ENCODE measurements around the gene GPR146. TPM values are rescaled to one million over a fixed set of nuclear protein-coding genes. Genes with fewer than 3 reads are reported as not detected.

The GPR146 gene
- total RNA-seq, 1 donor, result not detected

DNA sequence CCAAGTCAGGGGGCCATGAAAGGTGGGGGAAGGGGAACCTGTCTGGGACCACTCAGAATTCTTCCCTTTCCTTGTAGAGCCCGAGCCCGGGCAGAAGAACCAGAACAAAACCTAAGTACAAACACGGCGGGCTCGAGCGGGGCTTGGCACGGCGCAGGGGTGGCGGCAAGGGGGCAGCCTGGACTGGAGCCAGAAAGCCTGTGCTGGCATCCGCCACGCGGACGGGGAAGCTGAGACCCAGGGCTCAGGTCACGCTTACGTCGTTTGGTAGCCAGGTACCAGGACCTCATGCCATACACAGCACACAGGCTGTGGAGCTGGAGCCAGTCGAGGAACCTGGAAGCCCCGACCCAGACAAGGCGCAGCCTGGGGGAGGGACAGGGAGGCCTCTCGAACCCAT lies 37.0 kb downstream of the GPR146 start:
- TF ChIP-seq, protein P1, sequence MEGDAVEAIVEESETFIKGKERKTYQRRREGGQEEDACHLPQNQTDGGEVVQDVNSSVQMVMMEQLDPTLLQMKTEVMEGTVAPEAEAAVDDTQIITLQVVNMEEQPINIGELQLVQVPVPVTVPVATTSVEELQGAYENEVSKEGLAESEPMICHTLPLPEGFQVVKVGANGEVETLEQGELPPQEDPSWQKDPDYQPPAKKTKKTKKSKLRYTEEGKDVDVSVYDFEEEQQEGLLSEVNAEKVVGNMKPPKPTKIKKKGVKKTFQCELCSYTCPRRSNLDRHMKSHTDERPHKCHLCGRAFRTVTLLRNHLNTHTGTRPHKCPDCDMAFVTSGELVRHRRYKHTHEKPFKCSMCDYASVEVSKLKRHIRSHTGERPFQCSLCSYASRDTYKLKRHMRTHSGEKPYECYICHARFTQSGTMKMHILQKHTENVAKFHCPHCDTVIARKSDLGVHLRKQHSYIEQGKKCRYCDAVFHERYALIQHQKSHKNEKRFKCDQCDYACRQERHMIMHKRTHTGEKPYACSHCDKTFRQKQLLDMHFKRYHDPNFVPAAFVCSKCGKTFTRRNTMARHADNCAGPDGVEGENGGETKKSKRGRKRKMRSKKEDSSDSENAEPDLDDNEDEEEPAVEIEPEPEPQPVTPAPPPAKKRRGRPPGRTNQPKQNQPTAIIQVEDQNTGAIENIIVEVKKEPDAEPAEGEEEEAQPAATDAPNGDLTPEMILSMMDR (IDR thresholded peaks at IDR 0.05; ENCODE audit: insufficient read depth, low read depth, low read length), result no peak
- no peak for DNase-seq (ENCODE audit: low read depth)
- H3K4me3 ChIP-seq (ENCODE audit: low read depth, low read length), result no peak overlapping the region

- peak; percentile 63 for DNase-seq (ENCODE audit: low read depth)
- TF ChIP-seq, protein P1 (IDR thresholded peaks at IDR 0.05; ENCODE audit: insufficient read depth, low read depth, low read length), result no peak
Measured at GRCh38 chr7:1081931-1082401, 37.6 kb downstream of the GPR146 start.

GRCh38 chr7:1083729-1084657 lies 39.6 kb downstream of the GPR146 start:
- no peak for DNase-seq (ENCODE audit: low read depth)
- TF ChIP-seq, protein P1 (IDR thresholded peaks at IDR 0.05; ENCODE audit: insufficient read depth, low read depth, low read length), result no peak
- no peak overlapping the region for H3K4me3 ChIP-seq (ENCODE audit: low read depth, low read length)

More at GRCh38 chr7:1081931-1082401, 37.6 kb downstream of the GPR146 start:
- no peak overlapping the region for H3K4me3 ChIP-seq (ENCODE audit: low read depth, low read length)

DNA sequence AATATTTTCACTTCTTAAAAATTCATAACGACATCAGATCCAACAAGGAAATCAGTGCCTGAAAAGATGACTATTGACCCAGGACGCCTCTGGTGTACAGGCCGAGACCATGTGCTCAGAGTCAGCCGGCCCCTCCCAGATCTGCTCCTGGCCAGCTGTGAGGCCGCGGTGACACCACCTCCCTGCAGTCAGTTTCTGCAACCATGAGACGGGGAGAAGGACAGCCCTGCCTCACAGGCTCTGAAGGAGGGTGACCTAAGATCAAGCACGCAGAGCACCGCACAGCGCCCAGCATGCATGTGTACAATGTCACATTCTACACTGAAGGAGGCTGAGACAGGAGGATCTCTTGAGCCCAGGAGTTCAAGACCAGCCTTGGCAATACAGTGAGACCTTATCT lies 40.9 kb downstream of the GPR146 start:
- no peak overlapping the region for H3K4me3 ChIP-seq (ENCODE audit: low read depth, low read length)
- TF ChIP-seq, protein P1 (IDR thresholded peaks at IDR 0.05; ENCODE audit: insufficient read depth, low read depth, low read length), result no peak
- DNase-seq (ENCODE audit: low read depth), result no peak

DNA sequence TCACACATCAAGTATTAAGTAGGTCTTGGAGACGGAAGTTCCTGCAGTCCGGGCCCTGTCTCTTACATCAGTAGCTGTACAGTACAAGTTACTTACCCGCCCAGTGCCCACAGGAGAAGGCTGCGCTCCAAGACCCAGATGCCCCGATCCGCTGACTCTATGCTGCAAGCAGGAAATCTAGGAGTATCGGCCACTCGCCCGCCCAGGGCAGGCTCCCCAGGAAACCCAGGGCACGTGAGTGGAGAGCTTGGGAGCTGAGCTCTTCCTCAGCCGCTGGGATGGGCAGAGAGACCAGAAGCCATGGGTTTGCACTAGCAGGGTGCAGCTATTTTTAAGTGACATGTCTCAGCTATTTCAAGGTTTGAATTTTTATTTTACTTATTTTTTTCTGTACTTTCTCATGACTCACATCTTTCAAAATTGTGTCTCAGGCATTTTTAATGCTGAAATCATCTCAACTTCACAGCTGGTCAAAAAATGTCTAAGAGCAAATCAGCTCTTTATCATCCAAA lies 41.6 kb downstream of the GPR146 start:
- TF ChIP-seq, protein P1 (IDR thresholded peaks at IDR 0.05; ENCODE audit: insufficient read depth, low read depth, low read length), result no peak
- H3K4me3 ChIP-seq (ENCODE audit: low read depth, low read length), result no peak overlapping the region
- no peak for DNase-seq (ENCODE audit: low read depth)

DNA sequence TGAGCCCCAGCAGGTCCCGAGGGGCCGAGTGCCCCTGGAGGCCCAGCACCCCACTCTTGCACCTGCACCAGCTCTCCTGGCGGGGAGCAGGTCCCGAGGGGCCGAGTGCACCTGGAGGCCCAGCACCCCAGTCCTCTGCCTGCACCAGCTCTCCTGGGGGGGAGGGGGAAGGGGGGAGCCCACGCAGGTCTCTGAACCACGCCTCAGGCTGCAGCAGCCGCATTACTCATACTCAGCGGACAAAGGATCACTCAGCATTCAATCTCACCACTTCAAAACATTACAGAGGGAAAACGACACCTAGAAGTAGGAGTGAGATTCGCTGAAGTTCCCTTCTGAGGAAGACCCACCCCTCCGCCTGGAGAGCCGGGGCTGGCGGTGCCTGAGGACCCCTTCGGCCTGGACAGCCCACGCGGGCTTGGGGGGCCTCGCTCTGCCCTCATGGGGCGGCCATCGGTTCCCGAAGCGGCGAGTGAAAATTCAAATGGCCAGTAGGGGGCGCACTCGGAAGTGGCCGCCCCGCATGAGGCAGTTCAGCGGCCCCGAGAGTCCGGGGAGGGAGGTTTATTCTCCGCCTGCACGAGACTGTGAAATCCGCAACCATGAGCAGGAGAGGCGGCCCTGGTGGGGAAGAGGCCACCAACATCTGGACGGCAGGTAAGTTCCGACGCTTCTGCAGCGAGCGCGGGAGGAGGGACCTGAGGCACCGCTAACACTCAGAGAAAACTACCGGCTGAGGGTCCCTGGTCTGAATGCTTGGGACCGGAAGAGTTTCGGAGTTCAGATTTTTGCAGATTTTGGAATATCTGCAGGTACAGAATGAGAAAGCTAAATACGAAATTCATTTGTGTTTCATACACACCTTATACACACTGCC lies 42.5 kb downstream of the GPR146 start:
- peak overlapping the region; percentile 63 for H3K4me3 ChIP-seq (ENCODE audit: low read depth, low read length)
- peak; percentile 66 for DNase-seq (ENCODE audit: low read depth)
- TF ChIP-seq, protein P1 (IDR thresholded peaks at IDR 0.05; ENCODE audit: insufficient read depth, low read depth, low read length), result peak; percentile 78

Measured in fibroblast of villous mesenchyme (primary cell).